NCI-H526 treated with DMSO at 0.1 percent for 48 hours (cell line): ENCODE results near the gene PALM.
"Not testable (repeated sequence)": the region's sequence is repeated elsewhere in the genome, so short reads cannot be mapped to it uniquely, and the experiment has no call there.

Experiments
- DNase-seq: peaks from one replicate; lab custom pipeline; 2025; lab: John Stamatoyannopoulos, UW

The PALM gene

DNA sequence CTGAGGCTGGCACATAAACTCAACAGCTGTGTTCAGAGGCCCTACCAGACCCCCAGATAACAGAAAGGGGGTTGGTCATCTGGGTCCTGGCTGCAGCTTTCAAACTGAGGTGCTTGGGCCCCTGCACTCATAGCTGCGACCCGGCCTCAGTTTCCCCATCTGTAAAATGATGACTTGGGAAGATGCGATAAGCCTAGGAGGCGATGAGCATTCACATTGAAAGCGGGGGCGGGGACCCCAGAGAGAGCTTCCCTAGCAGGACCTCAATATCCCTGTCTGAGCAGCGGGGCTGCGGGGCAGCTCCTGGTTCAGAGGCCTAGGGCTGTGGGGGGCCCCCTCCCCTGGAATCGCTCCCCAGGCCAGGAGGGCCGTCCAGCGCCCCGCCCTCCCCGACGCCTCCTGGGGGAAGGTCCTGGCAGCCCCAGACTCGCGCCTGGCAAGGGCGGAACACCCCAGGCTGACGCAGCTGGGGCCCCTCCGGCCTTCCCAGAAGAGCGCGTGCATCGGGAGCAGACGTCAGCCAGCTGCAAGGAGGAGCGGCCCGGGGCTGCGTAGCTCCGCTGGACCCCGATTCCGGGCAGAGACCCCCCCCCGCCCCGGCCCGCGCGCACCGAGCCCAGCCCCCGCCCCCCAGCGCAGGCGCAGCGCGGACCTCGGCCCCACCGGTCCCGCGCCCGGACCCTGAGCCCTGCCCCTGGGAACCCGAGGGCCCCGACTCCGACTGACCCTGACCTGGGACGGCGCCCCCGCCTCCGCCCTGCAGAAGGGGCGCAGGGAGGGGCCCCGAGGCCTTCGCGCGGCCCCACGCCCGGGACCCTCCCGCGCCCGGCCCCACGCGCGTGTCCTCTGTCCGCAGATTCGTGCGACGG is 29.1 kb upstream of the PALM start:
- no peak for DNase-seq

DNA sequence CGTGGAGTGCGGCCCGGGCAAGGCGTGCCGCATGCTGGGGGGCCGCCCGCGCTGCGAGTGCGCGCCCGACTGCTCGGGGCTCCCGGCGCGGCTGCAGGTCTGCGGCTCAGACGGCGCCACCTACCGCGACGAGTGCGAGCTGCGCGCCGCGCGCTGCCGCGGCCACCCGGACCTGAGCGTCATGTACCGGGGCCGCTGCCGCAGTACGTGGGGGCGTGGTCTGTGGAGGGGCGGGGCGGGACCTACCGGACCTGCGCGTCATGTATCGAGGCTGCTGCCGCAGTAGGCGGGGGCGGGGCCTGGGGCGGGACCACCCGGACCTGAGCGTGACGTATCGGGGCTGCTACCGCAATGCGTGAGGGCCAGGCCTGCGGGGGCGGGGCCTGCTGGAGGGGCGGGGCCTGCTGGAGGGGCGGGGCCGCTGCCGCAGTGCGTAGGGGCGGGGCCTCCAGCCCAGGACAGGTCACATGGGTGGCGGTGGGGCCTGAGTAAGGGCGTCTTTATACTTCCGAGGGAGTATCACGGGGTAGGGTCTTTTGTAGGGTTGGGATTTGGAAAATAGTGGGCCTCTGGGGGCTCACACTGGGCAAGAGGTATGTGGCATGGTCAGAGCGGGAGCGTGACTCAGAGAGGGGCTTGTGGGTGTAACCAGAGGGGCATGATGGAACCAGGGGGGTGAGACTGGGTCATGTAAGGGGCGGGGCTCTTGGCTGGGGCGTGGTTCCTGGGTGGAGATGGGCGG is 28.3 kb upstream of the PALM start:
- DNase-seq: peak; percentile 82

DNA sequence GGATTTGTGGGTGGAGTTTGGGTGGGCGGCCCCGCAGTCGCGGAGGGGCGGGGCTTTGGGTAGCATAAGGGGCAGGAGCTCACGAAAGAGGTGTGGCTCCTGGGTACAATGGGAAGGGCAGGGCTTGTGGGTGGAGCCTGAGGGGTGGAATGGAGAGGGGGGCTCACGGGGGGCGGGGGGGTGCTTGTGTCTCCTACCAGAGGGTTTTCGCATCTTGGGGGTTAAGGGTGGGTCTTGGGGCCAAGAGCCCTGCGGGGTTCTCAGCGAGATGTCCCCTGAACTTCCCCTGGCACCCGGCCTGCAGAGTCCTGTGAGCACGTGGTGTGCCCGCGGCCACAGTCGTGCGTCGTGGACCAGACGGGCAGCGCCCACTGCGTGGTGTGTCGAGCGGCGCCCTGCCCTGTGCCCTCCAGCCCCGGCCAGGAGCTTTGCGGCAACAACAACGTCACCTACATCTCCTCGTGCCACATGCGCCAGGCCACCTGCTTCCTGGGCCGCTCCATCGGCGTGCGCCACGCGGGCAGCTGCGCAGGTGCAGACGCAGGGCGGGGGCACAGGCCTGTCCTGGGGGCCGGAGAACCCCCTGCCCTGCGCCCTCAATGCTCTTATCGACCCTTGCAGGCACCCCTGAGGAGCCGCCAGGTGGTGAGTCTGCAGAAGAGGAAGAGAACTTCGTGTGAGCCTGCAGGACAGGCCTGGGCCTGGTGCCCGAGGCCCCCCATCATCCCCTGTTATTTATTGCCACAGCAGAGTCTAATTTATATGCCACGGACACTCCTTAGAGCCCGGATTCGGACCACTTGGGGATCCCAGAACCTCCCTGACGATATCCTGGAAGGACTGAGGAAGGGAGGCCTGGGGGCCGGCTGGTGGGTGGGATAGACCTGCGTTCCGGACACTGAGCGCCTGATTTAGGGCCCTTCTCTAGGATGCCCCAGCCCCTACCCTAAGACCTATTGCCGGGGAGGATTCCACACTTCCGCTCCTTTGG is 27.4 kb upstream of the PALM start:
- no peak for DNase-seq

DNA sequence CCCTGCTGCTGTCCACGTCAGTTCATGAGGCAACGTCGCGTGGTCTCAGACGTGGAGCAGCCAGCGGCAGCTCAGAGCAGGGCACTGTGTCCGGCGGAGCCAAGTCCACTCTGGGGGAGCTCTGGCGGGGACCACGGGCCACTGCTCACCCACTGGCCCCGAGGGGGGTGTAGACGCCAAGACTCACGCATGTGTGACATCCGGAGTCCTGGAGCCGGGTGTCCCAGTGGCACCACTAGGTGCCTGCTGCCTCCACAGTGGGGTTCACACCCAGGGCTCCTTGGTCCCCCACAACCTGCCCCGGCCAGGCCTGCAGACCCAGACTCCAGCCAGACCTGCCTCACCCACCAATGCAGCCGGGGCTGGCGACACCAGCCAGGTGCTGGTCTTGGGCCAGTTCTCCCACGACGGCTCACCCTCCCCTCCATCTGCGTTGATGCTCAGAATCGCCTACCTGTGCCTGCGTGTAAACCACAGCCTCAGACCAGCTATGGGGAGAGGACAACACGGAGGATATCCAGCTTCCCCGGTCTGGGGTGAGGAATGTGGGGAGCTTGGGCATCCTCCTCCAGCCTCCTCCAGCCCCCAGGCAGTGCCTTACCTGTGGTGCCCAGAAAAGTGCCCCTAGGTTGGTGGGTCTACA is 25.9 kb upstream of the PALM start:
- DNase-seq: no peak

DNA sequence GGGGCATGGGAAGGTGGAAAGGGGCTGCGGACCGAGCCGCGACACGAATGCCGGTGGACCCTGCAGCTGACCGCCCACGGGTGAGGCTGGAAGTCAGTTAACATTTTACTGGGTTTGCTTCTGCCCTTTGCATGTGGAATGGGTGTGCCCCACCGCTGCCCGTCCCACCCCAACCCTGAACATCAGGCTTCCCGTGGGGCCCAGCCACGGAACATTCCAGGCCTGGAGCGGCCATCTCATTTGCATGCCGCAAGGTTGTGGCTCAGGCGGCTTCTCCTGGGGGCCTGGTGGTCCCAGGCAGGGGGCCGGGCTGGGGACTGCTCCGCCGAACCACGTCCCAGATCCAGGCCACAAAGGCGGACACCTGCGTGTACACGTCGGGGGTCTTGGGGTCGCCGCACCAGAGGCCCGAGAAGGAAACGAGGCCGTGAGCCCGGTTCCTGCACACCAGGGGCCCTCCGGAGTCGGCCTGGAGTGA is 23.2 kb upstream of the PALM start:
- DNase-seq: no peak

DNA sequence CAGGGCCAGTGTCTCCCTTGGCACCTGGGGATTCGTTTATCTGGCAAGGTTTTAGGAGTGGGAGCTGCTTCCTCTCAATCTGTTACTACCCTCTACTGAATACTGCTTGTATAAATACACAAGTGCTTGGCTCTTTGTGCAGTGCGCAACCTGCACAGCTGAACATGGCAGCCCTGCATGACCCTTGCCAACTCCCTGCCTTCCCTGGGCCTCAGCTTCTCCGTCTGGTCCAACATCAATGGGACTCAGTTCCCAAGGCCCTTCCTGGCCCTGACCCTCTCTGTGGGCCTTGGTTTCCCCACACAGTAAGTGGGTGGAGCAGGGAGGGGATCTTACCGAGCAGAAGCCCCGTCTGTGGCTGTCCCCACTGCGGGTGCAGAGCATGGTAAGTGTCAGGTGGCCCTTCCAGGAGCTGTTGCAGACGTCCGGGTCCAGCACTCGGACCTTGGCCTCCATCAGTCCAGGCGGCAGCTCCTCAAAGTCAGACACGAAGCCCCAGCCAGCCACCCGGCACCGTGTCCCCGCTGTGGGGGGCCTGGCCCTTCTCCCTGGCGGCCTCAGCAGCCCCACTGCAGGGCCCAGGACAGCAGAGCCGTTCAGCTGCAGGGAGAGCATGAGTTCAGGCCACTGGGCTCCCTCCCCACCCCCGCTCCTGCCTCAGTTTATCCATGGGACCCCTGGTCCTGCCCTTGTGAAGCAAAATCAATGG is 22.0 kb upstream of the PALM start:
- no peak for DNase-seq

DNA sequence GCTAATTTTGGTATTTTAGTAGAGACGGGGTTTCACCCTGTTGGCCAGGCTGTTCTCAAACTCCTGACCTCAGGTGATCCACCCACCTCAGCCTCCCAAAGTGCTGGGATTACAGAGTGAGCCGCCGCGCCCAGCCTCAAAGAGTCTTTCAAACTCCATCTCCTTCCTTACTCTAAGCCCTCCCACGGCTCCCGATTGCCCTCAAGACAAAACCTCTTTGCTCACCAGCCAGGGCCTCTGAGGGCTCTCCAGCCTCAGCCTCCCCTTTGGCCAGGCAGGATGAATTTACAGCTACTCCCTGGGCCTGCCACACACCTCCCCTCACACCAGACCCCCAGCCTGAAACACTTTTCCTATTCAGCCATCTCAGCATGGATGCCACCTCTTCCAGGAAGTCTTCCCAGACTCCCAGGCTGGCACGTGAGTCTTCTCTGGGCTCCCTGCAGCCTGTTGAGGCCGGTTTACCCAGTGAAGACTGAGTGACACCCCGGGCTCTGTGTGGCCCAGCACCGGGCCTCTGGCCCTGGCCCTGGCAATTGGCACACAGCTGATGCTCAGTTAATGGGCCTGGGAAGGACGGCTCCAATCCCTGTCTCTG is 21.1 kb upstream of the PALM start:
- no peak for DNase-seq

DNA sequence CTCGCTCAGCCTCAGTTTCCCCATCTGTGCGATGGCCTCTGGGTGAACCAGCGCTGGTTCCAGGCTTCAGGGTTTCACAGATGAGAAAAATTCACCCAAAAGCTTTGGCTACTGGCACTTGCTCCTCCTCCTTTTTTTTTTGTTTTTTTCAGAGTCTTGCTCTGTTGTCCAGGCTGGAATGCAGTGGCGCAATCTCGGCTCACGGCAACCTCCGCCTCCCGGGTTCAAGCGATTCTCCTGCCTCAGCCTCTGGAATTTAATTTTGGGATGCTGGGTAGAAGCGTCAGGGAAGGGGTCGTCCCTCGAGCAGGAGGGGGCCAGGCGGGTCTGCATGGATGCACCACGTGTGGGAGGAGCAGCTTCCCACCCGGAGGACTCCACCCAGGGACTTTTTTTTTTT is 20.5 kb upstream of the PALM start:
- no peak for DNase-seq

DNA sequence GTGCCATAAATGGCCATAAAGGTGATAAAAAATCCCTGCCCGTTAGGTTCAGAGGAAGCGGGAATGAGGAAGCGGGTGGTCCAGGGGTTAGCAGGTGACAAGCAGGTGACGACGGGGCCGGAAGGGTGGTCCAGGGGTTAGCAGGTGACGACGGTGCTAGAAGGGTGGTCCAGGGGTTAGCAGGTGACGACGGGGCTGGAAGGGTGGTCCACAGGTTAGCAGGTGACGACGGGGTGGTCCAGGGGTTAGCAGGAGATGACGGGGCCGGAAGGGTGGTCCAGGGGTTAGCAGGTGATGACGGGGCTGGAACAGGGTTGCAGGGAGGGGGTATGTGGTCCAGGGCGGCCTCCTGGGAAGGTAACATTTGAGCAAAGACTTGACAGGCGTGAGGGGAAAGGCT is 19.7 kb upstream of the PALM start:
- no peak for DNase-seq

DNA sequence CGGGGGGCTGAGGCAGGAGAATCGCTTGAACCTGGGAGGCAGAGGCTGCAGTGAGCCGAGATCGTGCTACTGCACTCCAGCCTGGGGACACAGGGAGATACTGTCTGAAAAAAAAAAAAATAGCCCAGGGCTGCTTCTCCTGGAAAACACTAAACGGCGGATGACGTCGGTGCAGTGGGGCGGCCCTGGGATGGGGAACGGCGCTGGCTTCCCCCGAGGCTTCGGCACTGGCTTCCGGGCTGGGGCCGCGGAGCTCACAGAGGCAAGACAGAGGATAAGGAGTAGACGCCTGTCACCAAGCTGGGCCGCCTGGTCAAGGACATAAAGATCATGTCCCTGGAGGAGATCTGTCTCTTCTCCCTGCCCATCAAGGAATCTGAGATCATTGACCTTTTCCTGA is 18.5 kb upstream of the PALM start:
- DNase-seq: no peak

DNA sequence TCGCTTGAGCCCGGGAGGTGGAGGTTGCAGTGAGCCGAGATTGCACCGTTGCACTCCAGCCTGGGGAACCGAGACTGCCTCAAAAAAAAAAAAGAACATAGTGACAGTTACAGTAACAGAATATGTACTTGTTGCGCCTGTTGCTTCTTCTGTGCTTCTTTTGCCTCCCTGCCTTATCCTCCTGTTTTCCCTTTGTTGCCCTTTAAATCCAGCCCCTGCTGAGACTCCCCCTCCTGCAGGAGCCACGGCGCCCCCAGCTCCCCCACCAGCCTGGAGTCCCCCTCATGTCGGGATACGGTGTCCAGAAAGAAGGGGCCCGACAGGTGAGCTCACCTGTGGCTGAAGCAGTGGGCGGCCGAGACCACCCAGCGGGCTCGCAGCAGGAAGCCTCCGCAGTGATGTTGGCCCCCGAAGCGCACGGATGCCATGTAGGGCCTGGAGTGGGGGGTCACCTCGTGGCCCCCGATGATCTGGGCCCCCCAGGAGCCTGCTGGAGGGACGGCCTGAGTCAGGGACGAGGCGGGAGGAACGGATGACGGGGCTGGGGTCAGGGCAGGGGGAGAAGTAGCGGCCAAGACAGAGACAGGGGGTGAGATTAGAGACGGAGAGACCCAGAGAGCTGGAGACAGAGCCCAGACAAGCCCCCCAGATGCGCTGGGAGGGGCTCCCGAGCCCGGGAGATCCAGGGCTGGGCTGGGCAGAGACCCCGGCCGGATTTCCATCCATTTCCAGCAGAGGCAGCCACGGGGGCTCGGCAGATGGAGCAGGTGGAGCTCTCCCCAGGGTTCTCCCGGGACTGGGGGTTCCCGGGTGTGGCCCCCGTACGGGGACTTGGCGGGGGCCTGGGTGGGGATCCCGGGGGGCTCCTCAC is 14.0 kb upstream of the PALM start:
- no peak for DNase-seq

DNA sequence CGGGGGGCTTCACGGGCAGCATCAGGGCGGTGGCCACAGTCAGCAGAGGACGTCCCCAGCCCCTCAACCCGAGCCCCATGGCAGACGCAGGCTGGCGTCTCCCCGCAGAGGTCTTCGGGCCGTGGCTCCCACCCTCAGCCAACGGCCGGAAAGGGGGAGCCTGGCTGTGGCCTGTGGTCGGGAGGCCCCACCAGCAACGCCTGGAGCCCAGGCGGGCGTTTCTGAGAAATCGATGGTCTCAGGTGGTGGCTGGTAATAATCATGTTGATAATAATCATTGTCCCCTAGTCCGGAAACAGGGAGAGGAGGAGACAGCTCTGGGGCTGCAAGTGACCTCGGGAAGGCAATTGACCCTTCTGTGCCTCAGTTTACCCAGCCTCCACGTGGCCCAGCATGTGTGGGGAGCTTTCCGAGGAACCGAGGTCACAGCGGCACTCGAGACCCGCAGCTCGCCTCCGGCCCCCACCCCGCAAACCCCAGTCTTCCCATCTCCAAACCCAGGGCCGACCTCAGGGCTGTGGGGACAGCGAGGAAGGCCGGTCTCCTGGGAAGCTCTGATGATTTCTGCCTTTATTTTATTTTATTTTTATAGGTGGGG is 13.3 kb upstream of the PALM start, which contains the start of gene PRSS57:
Gene PRSS57 (minus strand): TSS at position 101 of the 598 bp plus-strand sequence. CDS start 22 bp downstream, at position 79.
- no peak for DNase-seq

DNA sequence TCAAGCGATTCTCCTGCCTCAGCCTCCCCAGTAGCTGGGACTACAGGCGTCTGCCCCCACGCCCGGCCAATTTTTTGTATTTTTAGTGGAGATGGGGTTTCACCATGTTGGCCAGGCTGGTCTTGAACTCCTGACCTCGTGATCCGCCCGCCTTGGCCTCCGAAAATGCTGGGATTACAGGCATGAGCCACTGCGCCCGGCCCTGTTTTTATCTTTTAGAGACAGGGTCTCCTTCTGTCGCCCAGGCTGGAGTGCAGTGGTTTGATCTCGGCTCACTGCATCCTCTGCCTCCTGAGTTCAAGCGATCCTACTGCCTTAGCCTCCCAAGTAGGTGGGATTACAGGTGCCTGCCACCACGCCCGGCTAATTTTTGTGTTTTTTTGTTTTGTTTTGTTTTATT is 10.2 kb upstream of the PALM start:
- not testable (repeated sequence) for DNase-seq

DNA sequence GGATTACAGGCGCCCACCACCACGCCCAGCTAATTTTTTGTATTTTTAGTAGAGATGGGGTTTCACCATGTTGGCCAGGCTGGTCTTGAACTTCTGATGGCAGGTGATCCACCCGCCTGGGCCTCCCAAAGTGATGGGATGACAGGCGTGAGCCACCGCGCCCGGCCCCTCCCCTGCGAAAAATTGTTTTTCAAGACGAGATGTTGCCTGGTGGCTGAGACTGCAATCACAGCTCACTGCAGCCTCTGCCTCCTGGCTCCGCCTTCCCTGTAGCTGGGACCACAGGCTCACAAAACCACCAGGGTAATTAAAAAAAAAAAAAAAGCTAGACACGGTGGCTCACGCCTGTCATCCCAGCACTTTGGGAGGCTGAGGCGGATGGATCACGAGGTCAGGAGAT is 8.8 kb upstream of the PALM start:
- not testable (repeated sequence) for DNase-seq

DNA sequence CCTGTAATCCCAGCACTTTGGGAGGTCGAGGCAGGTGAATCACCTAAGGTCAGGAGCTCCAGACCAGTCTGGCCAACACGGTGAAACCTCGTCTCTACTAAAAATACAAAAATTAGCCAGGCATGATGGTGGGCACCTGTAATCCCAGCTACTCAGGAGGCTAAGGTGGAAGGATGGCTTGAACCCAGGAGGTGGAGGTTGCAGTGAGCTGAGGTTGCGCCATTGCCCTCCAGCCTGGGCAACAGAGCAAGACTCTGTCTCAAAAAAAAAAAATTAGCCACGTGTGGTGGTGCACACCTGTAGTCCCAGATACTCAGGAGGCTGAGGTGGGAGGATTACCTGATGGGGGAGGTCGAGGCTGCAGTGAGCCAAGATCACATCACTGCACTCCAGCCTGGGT is 5.9 kb upstream of the PALM start:
- DNase-seq: not testable (repeated sequence)

DNA sequence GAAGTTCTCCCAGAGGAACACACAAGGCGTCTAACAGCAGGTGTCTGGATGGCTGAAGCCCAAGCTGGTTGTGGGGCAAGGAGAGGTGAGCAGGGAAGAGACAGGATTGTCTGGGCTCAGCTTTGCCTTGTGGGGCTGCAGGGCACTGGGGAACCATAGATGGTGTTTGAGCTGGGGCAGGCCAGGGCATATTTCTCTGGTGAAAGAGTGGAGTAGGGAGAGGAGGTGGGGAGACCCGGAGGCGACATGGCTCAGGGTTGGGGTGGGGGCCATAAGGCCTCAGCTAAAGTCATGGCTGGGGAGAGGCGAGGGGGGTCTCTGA is 5.4 kb upstream of the PALM start:
- no peak for DNase-seq

DNA sequence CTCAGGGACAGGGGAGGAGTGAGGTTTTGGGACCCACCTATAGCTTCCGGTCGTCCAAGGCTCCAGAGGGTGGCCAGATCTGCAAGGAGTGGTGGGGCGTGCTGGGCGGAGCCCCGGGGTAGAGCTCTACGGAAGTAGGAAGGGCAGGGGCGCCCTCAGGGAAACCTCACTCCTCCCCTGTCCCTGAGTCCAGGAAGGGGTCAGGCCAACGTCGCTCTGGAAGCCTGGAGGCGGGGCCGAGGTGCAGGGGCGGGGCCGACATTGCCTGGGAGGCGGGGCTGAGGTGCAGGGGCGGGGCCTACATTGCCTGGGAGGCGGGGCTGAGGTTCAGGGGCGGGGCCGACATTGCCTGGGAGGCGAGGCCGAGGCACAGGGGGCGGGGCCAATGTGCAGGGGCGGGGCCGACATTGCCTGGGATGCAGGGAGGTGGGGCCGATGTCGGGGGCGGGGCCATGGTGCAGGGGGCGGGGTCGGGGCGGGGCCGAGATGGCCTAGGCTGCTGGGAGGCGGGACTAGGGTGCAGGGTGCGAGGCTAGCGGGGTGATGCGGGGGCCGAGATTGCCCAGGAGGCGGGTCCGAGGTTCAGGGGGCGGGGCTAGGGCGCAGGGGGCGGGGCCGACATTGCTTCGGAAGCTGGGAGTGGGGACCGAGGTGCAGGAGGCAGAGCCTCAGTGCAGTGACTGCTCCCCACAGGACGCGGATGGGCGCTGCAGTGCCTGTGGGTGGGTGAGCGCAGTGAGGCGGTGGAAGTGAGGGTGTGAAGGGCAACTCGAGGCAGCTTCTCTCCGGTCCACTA is 4.9 kb upstream of the PALM start:
- no peak for DNase-seq

DNA sequence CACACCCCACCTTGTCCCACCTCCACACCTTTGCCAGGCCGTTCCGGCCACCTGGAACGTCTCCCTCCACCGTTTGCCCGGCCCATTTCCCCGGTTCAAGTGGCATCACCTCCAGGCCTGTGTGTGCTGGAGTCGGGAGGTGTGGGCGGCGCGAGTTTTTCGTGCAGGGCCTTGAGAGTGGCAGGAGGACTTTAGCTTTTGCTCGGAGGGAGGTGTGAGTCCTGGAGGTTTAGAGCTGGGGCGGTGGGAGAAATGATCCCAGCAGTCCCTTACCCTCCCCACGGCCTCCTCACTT is 4.3 kb upstream of the PALM start:
- DNase-seq: no peak
